GM18508 (cell line): ENCODE measurements around the gene GAS7.
"Not testable (repeated sequence)": the region's sequence is repeated elsewhere in the genome, so short reads cannot be mapped to it uniquely, and the experiment has no call there.

ENCODE experiments used
- ATAC-seq: cut with Tn5 transposase; IDR thresholded peaks from one replicate; pipeline ENCODE4 v1.9.1; 2021; ENCODE audit warnings: moderate number of reproducible peaks; ENCODE audit not compliant: insufficient read depth, unreplicated experiment

Gene GAS7

GRCh38 chr17:10057466-10057865 is 140.9 kb downstream of the GAS7 start:
- ATAC-seq = not testable (repeated sequence)

GRCh38 chr17:10055262-10055975 is 143.0 kb downstream of the GAS7 start:
- ATAC-seq = no peak

- ATAC-seq = no peak
Measured at GRCh38 chr17:10053782-10054540, 144.4 kb downstream of the GAS7 start.

GRCh38 chr17:10052106-10052813 is 146.1 kb downstream of the GAS7 start:
- ATAC-seq = no peak

- ATAC-seq = no peak
Measured at GRCh38 chr17:10051112-10051511, 147.3 kb downstream of the GAS7 start.

- no peak for ATAC-seq
Measured at GRCh38 chr17:10050597-10051101, 147.8 kb downstream of the GAS7 start.

- ATAC-seq = no peak
Measured at GRCh38 chr17:10048629-10049350, 149.6 kb downstream of the GAS7 start.

GRCh38 chr17:10046786-10047785 is 151.3 kb downstream of the GAS7 start:
- peak; percentile 31 for ATAC-seq

GRCh38 chr17:10045871-10046658 is 152.3 kb downstream of the GAS7 start:
- no peak for ATAC-seq

GRCh38 chr17:10042589-10043244 is 155.7 kb downstream of the GAS7 start:
- ATAC-seq = no peak

GRCh38 chr17:10041916-10042588 is 156.4 kb downstream of the GAS7 start:
- no peak for ATAC-seq

- no peak for ATAC-seq
Measured at GRCh38 chr17:10041287-10041612, 157.2 kb downstream of the GAS7 start.

GRCh38 chr17:10036511-10037061 is 161.8 kb downstream of the GAS7 start:
- no peak for ATAC-seq

- no peak for ATAC-seq
Measured at GRCh38 chr17:10035885-10036284, 162.5 kb downstream of the GAS7 start.

- no peak for ATAC-seq
Measured at GRCh38 chr17:10034719-10035475, 163.5 kb downstream of the GAS7 start.

- no peak for ATAC-seq
Measured at GRCh38 chr17:10033959-10034358, 164.4 kb downstream of the GAS7 start.
